ENCODE measurements around the gene SPATA13.
"Not testable (repeated sequence)": the region's sequence is repeated elsewhere in the genome, so short reads cannot be mapped to it uniquely, and the experiment has no call there.

Gene SPATA13

DNA sequence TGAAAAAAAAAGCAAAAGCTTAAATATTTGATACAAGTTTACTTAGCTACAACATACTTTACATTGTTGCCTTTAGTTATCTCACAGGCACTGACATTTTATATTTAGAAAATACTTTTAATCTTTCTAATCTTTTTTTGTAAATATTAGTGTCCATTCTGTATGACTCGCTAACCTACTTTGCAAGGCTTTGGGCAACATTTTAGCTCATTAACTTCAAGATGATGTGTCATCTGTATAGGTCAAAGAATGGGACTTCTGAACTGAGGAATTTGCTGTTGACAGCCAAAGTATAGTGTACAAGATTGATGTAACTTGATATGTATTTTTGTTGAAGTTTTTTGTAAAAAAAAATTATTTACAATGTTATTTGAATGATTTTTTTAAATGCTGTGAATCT lies 146.1 kb downstream of the SPATA13 start:
- TF ChIP-seq, protein P1, sequence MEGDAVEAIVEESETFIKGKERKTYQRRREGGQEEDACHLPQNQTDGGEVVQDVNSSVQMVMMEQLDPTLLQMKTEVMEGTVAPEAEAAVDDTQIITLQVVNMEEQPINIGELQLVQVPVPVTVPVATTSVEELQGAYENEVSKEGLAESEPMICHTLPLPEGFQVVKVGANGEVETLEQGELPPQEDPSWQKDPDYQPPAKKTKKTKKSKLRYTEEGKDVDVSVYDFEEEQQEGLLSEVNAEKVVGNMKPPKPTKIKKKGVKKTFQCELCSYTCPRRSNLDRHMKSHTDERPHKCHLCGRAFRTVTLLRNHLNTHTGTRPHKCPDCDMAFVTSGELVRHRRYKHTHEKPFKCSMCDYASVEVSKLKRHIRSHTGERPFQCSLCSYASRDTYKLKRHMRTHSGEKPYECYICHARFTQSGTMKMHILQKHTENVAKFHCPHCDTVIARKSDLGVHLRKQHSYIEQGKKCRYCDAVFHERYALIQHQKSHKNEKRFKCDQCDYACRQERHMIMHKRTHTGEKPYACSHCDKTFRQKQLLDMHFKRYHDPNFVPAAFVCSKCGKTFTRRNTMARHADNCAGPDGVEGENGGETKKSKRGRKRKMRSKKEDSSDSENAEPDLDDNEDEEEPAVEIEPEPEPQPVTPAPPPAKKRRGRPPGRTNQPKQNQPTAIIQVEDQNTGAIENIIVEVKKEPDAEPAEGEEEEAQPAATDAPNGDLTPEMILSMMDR (IDR thresholded peaks at IDR 0.05), result no peak
- no peak for DNase-seq
- H3K27me3 Mint-ChIP-seq (ENCODE audit: low read depth, poor library complexity), result peaks cover 3% of the 10 kb centered on the region
- no peak overlapping the region for H3K27ac Mint-ChIP-seq
- H3K4me3 Mint-ChIP-seq, result no peak overlapping the region
- H3K9me3 Mint-ChIP-seq, result no peaks in the 10 kb centered on the region
- H3K36me3 Mint-ChIP-seq (ENCODE audit: low read depth), result peaks cover 4% of the 10 kb centered on the region
- peaks cover 22% of the 10 kb centered on the region for H3K4me1 Mint-ChIP-seq

DNA sequence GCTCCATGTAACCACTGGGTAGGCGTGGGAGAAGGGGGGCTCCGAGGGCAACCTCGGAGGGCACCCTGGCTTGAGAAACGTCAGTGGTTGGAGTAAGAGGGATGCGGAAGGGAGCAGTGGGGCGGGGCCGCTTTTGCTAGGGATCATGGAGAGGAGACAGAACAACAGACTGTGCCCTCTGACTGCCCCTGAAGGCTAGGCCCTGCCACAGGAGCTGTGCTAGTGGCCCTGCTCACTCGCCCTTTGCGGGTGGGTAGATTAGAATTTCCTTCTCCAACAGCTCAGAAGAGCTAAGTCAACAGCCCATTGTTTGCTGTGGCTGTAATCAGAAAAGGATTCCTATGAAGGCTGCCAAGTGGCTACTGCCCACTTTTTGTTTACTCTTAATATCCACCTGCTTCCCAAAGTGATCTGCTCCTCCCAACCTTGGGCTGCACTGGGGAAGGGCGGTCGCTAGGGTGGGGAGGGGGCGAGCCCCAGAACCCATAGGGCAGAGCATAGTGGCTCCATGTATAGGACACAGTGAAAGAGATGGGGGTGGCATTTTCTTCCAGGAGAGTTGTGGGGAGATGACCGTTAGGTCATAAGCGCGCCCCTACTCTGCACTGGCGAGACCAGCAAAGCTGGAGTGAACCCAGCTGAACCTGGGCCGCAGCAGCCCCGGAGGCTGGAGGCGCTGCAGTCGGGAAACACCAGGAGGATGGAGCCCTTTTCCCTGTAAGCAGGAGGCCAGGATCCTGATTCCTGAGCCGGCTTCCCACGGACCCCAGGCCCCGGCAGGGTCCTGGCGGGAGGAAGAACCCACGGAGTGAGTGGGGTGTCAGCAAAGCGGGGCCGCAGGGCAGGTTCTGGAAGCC lies 146.9 kb downstream of the SPATA13 start:
- TF ChIP-seq, protein P1 (IDR thresholded peaks at IDR 0.05), result no peak
- H3K9me3 Mint-ChIP-seq, result no peaks in the 10 kb centered on the region
- no peak for DNase-seq
- peaks cover 22% of the 10 kb centered on the region for H3K4me1 Mint-ChIP-seq
- peaks cover 2% of the 10 kb centered on the region for H3K36me3 Mint-ChIP-seq (ENCODE audit: low read depth)
- peaks cover 3% of the 10 kb centered on the region for H3K27me3 Mint-ChIP-seq (ENCODE audit: low read depth, poor library complexity)
- H3K4me3 Mint-ChIP-seq, result no peak overlapping the region
- H3K27ac Mint-ChIP-seq, result no peak overlapping the region

DNA sequence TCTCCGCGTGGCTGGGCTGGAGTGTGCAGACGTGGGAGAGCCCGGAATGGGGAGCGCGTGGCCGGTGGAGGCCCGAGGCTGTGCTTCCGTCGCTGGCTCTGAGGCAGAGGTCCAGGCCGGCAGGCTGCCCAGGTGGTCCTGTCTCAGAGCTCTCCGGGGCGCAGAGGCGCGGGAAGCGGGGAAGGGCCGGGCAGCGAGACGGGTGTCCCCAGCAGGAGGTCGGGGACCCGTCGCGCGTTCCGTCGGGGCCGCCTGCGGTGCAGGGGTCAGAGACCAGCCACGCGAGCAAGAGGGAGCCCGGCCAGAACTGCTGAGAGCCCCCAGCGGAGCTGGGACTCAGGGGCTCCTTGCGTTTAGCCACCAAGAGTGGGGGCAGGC lies 147.5 kb downstream of the SPATA13 start:
- Mint-ChIP-seq H3K27me3 (ENCODE audit: low read depth, poor library complexity) (peaks cover 3% of the 10 kb centered on the region), H3K4me3 (no peak overlapping the region), H3K27ac (no peak overlapping the region), H3K9me3 (no peaks in the 10 kb centered on the region), H3K36me3 (ENCODE audit: low read depth) (no peaks in the 10 kb centered on the region), H3K4me1 (peaks cover 21% of the 10 kb centered on the region)
- no peak for DNase-seq
- TF ChIP-seq, protein P1 (IDR thresholded peaks at IDR 0.05), result no peak

DNA sequence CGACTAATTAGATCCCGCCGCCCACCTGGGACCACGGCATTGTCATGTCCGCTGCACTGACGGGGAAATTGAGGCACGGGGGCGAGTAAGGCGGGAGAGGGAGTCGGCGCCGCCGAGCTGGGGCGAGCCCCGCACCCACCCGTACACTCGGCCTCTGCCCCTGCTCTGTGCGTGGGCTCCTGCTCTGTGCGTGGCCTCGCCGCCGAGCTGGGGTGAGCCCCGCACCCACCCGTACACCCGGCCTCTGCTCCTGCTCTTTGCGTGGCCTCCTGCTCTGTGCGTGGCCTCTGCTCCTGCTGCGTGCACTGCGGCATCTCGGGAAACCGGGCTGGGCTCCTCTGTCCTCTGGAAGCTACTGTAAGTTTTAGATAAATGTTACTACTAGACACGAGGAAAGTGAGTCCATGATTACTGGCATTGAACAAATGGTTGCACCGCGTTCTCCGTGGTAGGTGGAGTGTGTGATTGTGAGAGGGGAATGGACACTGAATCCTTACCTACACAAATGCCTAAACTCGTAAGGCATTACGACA lies 148.0 kb downstream of the SPATA13 start:
- no peak overlapping the region for H3K4me3 Mint-ChIP-seq
- peak overlapping the region; percentile 54 for H3K27ac Mint-ChIP-seq
- TF ChIP-seq, protein P1 (IDR thresholded peaks at IDR 0.05), result no peak
- no peak for DNase-seq
- H3K27me3 Mint-ChIP-seq (ENCODE audit: low read depth, poor library complexity), result peaks cover 1% of the 10 kb centered on the region
- H3K36me3 Mint-ChIP-seq (ENCODE audit: low read depth), result no peaks in the 10 kb centered on the region
- peaks cover 16% of the 10 kb centered on the region for H3K4me1 Mint-ChIP-seq
- no peaks in the 10 kb centered on the region for H3K9me3 Mint-ChIP-seq

DNA sequence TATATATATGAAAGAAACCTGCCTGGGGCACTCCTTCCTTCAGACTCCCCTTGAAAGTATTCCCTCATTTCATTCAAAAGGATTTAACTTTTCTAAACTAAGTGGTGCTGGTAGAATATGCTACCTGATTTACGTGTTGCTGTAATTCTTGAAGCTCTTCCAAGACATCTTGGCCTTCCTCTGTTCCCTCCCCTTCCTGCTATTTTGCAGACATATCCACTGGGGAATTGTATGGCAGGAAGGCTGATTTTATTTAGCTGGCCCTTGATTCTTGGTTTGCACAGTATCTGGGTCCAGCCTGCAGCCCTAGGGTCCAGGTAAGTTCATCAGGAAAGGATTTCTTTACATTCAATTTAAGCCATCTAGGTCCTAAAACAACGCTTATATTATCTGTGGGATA lies 148.8 kb downstream of the SPATA13 start, which contains the start of gene C1QTNF9:
Gene C1QTNF9 (plus strand): TSS at position 281 of the 400 bp plus-strand sequence. CDS start 6,424 bp downstream, outside the sequence.
- DNase-seq; H3K27me3 Mint-ChIP-seq (ENCODE audit: low read depth, poor library complexity); H3K9me3 Mint-ChIP-seq; H3K4me3 Mint-ChIP-seq; H3K36me3 Mint-ChIP-seq (ENCODE audit: low read depth): not testable (repeated sequence)
- H3K27ac Mint-ChIP-seq, result peak within 1 kb of the TSS; percentile 54
- peaks cover 16% of the 10 kb centered on the region for H3K4me1 Mint-ChIP-seq

DNA sequence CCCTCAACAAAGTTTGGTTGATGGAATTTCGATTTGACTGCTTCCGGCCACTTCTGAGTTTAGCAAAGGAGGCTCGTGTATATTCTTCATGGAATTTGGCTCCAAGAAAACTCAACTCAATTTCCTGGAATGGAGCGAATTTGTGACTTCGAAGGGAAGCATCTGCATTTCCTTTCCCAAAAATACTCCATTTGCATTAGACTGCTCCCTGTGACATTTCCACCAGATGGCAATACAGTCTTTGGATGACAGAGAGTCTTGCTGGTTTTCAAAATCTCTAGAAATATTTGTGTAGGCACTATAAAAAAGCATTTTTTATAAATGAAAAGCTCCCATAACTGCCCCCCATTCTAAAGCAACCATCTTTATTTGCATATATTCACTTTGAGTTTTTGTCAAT lies 152.9 kb downstream of the SPATA13 start:
- Mint-ChIP-seq H3K4me1 (peaks cover 10% of the 10 kb centered on the region), H3K27me3 (ENCODE audit: low read depth, poor library complexity) (peaks cover 8% of the 10 kb centered on the region), H3K27ac (no peak overlapping the region), H3K9me3 (peaks cover 11% of the 10 kb centered on the region), H3K36me3 (ENCODE audit: low read depth) (no peaks in the 10 kb centered on the region), H3K4me3 (no peak overlapping the region)
- TF ChIP-seq, protein P1 (IDR thresholded peaks at IDR 0.05), result no peak
- DNase-seq, result no peak

DNA sequence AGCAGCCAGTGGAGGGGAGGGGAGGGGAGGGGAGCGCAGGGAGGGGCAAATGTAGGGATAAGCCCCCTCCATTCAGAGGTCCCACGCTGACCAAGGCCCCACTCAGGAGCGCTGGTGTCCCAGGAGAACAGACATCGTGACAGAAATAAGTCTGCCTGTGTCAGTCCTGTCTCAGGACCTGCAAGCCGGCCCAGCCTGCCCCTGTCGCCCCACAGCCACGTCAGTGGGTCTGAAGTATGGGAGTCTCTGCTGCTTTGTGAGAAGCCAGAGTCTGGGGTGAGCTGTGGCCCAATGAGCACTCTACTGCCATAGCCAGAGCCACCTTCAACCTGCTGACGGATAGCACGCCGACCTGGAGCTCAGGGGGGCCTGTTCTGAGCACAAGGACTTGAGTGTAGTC lies 157.3 kb downstream of the SPATA13 start:
- Mint-ChIP-seq H3K9me3 (peaks cover 11% of the 10 kb centered on the region), H3K27me3 (ENCODE audit: low read depth, poor library complexity) (peaks cover 15% of the 10 kb centered on the region)
- not testable (repeated sequence) for DNase-seq; H3K4me3 Mint-ChIP-seq; H3K4me1 Mint-ChIP-seq; H3K36me3 Mint-ChIP-seq (ENCODE audit: low read depth); H3K27ac Mint-ChIP-seq

DNA sequence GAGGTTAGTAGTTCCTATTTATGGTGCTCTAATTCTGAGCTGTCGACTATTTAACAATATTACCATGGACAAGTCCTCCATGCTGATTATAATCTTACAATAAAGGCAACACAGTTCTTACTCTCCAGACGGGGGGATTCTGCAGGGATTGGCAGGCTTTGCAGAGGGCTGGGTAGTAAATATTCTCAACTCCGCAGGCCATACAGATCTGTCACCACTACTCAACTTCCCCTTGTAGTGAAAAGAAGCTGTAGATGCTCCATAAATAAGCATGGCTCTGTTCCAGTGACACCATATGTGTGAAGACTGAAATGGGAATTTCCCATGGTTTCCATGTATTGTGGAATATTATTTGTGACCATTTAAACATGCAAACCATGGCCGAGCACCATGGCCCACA lies 158.4 kb downstream of the SPATA13 start:
- not testable (repeated sequence) for H3K36me3 Mint-ChIP-seq (ENCODE audit: low read depth); DNase-seq; H3K9me3 Mint-ChIP-seq; H3K4me1 Mint-ChIP-seq; H3K4me3 Mint-ChIP-seq; H3K27ac Mint-ChIP-seq
- peaks cover 15% of the 10 kb centered on the region for H3K27me3 Mint-ChIP-seq (ENCODE audit: low read depth, poor library complexity)

DNA sequence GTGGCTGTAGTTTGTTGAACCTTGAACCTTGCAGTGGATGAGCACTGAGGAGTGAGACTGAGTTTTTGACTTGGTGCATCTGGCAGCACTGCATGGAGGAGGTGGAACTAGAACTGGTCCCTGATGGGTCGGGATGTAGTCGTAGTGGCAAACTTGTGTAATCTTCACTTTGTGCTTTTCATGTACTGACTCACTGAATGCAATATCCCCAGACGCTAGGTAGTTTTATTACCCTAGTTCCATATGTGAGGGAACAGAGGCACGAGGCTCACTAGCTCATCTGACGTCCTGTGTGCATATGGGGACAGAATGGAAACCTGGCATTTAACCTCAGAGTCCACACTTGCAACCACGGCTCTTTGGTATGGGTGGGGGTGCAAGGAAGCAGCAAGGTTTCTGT lies 159.1 kb downstream of the SPATA13 start:
- H3K36me3 Mint-ChIP-seq (ENCODE audit: low read depth); H3K9me3 Mint-ChIP-seq; H3K4me1 Mint-ChIP-seq; H3K4me3 Mint-ChIP-seq; DNase-seq; H3K27ac Mint-ChIP-seq: not testable (repeated sequence)
- peaks cover 15% of the 10 kb centered on the region for H3K27me3 Mint-ChIP-seq (ENCODE audit: low read depth, poor library complexity)

Measured in nephron progenitor cell (in vitro differentiated cells).